H9 (cell line): ENCODE data around the gene LRRIQ4. TPM values are rescaled to one million over a fixed set of nuclear protein-coding genes. Genes with fewer than 3 reads are reported as not detected.

ENCODE experiments used
- DNase-seq: peaks from one replicate; pipeline ENCODE4 v3.0.0-alpha.2; 2017
- H2AFZ ChIP-seq: one replicate; pipeline ENCODE4 v1.6.1; 2013; ENCODE audit warnings: mild to moderate bottlenecking, low read length, control low read depth, moderate library complexity
- H2AK5ac ChIP-seq: 2 replicates; pipeline ENCODE4 v1.6.1; 2013; ENCODE audit warnings: low read length, control low read depth, mixed read lengths; ENCODE audit not compliant: insufficient read length
- H2BK120ac ChIP-seq: one replicate; pipeline ENCODE4 v1.6.1; 2013; ENCODE audit warnings: low read depth, mild to moderate bottlenecking, low read length, control low read depth, inconsistent platforms; ENCODE audit not compliant: poor library complexity, severe bottlenecking
- H2BK12ac ChIP-seq: 2 replicates; pipeline ENCODE4 v1.6.1; 2013; ENCODE audit warnings: low read length, control low read depth, mixed read lengths, low read depth; ENCODE audit not compliant: insufficient read length
- H2BK15ac ChIP-seq: 2 replicates; pipeline ENCODE4 v1.6.1; 2013; ENCODE audit warnings: low read depth, low read length, control low read depth
- H2BK20ac ChIP-seq: one replicate; pipeline ENCODE4 v1.6.1; 2013; ENCODE audit warnings: low read depth, mild to moderate bottlenecking, low read length, control low read depth, inconsistent platforms; ENCODE audit not compliant: poor library complexity, severe bottlenecking
- H2BK5ac ChIP-seq: 2 replicates; pipeline ENCODE4 v1.6.1; 2013; ENCODE audit warnings: low read length, control low read depth, mixed read lengths; ENCODE audit not compliant: insufficient read length
- H3K14ac ChIP-seq: 2 replicates; pipeline ENCODE4 v1.6.1; 2013; ENCODE audit warnings: low read length, control low read depth; ENCODE audit not compliant: insufficient read depth
- H3K18ac ChIP-seq: 2 replicates; pipeline ENCODE4 v1.6.1; 2013; ENCODE audit warnings: low read depth, mild to moderate bottlenecking, mixed read lengths, low read length, control low read depth; ENCODE audit not compliant: insufficient read length
- H3K23ac ChIP-seq: 2 replicates; pipeline ENCODE4 v1.6.1; 2013; ENCODE audit warnings: low read length, control low read depth, mixed read lengths, low read depth; ENCODE audit not compliant: insufficient read length
- H3K23me2 ChIP-seq: 2 replicates; pipeline ENCODE4 v1.6.1; 2013; ENCODE audit warnings: low read depth, mild to moderate bottlenecking, mixed read lengths, low read length, control low read depth; ENCODE audit not compliant: insufficient read length, poor library complexity, severe bottlenecking
- H3K27ac ChIP-seq: 2 replicates; pipeline ENCODE4 v1.5.1; 2013; ENCODE audit warnings: low read length, control low read depth, mixed read lengths, low read depth; ENCODE audit not compliant: insufficient read length
- H3K27me3 ChIP-seq: 2 replicates; pipeline ENCODE4 v1.6.1; 2013; ENCODE audit warnings: low read length, control low read depth, inconsistent platforms; ENCODE audit not compliant: insufficient read depth
- H3K4ac ChIP-seq: 2 replicates; pipeline ENCODE4 v1.6.1; 2013; ENCODE audit warnings: low read depth, mild to moderate bottlenecking, control low read depth, inconsistent platforms, low read length, moderate library complexity
- H3K4me1 ChIP-seq: 2 replicates; pipeline ENCODE4 v1.6.1; 2013; ENCODE audit warnings: low read length, control low read depth, inconsistent platforms; ENCODE audit not compliant: insufficient read depth
- H3K4me2 ChIP-seq: 2 replicates; pipeline ENCODE4 v1.6.1; 2013; ENCODE audit warnings: low read length, control low read depth, mixed read lengths; ENCODE audit not compliant: insufficient read length, insufficient read depth
- H3K56ac ChIP-seq: 2 replicates; pipeline ENCODE4 v1.6.1; 2013; ENCODE audit warnings: low read depth, mild to moderate bottlenecking, mixed read lengths, low read length, control low read depth; ENCODE audit not compliant: insufficient read length
- H3K79me1 ChIP-seq: 2 replicates; pipeline ENCODE4 v1.6.1; 2013; ENCODE audit warnings: low read depth, mild to moderate bottlenecking, moderate library complexity, low read length, control low read depth, inconsistent platforms; ENCODE audit not compliant: insufficient read depth, poor library complexity, severe bottlenecking
- H3K79me2 ChIP-seq: 2 replicates; pipeline ENCODE4 v1.6.1; 2013; ENCODE audit warnings: low read length, control low read depth, inconsistent platforms; ENCODE audit not compliant: insufficient read depth
- H3K9ac ChIP-seq: 2 replicates; pipeline ENCODE4 v1.6.1; 2013; ENCODE audit warnings: low read length, control low read depth, mixed read lengths; ENCODE audit not compliant: insufficient read length; ENCODE audit errors: extremely low read depth
- H3K9me3 ChIP-seq: one replicate; pipeline ENCODE4 v1.6.1; 2013; ENCODE audit warnings: low read depth, low read length, inconsistent platforms; ENCODE audit not compliant: control insufficient read depth
- H3T11ph ChIP-seq: one replicate; pipeline ENCODE4 v1.6.1; 2013; ENCODE audit warnings: mild to moderate bottlenecking, low read length, control low read depth, inconsistent platforms
- H4K20me1 ChIP-seq: one replicate; pipeline ENCODE4 v1.6.1; 2013; ENCODE audit not compliant: control insufficient read depth, insufficient read length, insufficient read depth
- H4K5ac ChIP-seq: 2 replicates; pipeline ENCODE4 v1.6.1; 2013; ENCODE audit warnings: low read depth, mild to moderate bottlenecking, mixed read lengths, low read length, control low read depth; ENCODE audit not compliant: insufficient read length
- H4K8ac ChIP-seq: replicated peaks from 2 replicates; pipeline ENCODE4 v1.6.1; 2013; ENCODE audit warnings: low read length, control low read depth, mixed read lengths, low read depth; ENCODE audit not compliant: insufficient read length
- H4K91ac ChIP-seq: 2 replicates; pipeline ENCODE4 v1.6.1; 2013; ENCODE audit warnings: low read depth, mild to moderate bottlenecking, moderate library complexity, mixed read lengths, low read length, control low read depth; ENCODE audit not compliant: insufficient read length
- H3K27ac Mint-ChIP-seq, 3 experiments: 2 replicates in 2 of 3; 3 replicates in 1 of 3; pipeline ENCODE4 v1.8.0; 2020 to 2021; ENCODE audit warnings: mixed read lengths in 3 of 3, mild to moderate bottlenecking in 1 of 3, moderate library complexity in 1 of 3
- H3K27me3 Mint-ChIP-seq: 2 replicates; pipeline ENCODE4 v1.8.0; 2021; ENCODE audit warnings: low read depth, mild to moderate bottlenecking, moderate library complexity, mixed read lengths
- H3K36me3 Mint-ChIP-seq, 3 experiments: 2 replicates in 2 of 3; 3 replicates in 1 of 3; pipeline ENCODE4 v1.8.0; 2020 to 2021; ENCODE audit warnings: low read depth in 3 of 3, mixed read lengths in 3 of 3; ENCODE audit not compliant: insufficient read depth in 1 of 3
- H3K4me1 Mint-ChIP-seq, 2 experiments: 2 replicates each; pipeline ENCODE4 v1.8.0; 2020; ENCODE audit warnings: mixed read lengths in 2 of 2
- H3K4me3 Mint-ChIP-seq, 2 experiments: 2 replicates in 1 of 2; 3 replicates in 1 of 2; pipeline ENCODE4 v1.8.0; 2020 to 2021; ENCODE audit warnings: mild to moderate bottlenecking in 2 of 2, mixed read lengths in 2 of 2, moderate library complexity in 1 of 2
- H3K9me3 Mint-ChIP-seq, 2 experiments: 2 replicates in 1 of 2; 3 replicates in 1 of 2; pipeline ENCODE4 v1.8.0; 2020; ENCODE audit warnings: mild to moderate bottlenecking in 2 of 2, mixed read lengths in 2 of 2, moderate library complexity in 1 of 2
- CTCF ChIP-seq: fragments of 200-600 bp; sonication (generic); conservative IDR thresholded peaks from 3 replicates; pipeline ENCODE4 v1.8.0; 2021; ENCODE audit warnings: antibody characterized with exemption, mild to moderate bottlenecking
- total RNA-seq: library from RNA; stranded (reverse); gene quantifications from 2 replicates; pipeline ENCODE4 v1.2.1, GENCODE V29; 2021

LRRIQ4 gene
- total RNA-seq, 1 experiment from 2014 or later: not detected

DNA sequence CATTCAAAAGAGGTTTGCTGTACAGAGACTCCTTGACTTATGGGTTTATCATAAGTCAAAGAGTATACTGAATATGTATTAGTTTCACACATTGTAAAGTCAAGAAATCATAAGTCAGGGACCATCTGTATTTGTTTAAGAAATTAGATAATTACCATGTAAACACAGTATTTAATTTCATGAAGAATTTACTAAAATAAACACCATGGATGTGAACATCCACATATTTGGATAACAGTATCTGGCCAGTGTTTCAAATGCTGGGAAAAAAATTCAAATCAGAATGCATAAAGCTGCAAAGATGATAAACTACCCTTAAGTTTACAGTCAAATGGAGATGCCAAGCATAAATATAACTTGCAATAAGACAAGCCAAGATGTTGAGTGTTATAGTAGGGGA, 22.5 kb upstream of the LRRIQ4 start:
- Histone ChIP-seq H3K79me1 (no peaks in the 10 kb centered on the region), H4K91ac (no peak overlapping the region), H3K14ac (no peak overlapping the region), H3K18ac (no peak overlapping the region), H3K4ac (no peak overlapping the region), H2BK120ac (no peak overlapping the region), H3K27me3 (no peaks in the 10 kb centered on the region), H4K8ac (no peak overlapping the region), H2BK15ac (no peak overlapping the region), H2BK12ac (no peak overlapping the region), H3K9ac (no peak overlapping the region), H4K5ac (no peak overlapping the region), H3K23me2 (no peaks in the 10 kb centered on the region), H2AFZ (no peak overlapping the region), H3K9me3 (no peaks in the 10 kb centered on the region), H3K4me1 (no peaks in the 10 kb centered on the region), H2AK5ac (no peak overlapping the region), H3T11ph (no peak overlapping the region), H3K79me2 (no peaks in the 10 kb centered on the region), H3K4me2 (no peak overlapping the region), H3K27ac (no peak overlapping the region), H2BK20ac (no peak overlapping the region), H2BK5ac (no peak overlapping the region), H4K20me1 (no peaks in the 10 kb centered on the region), H3K56ac (no peak overlapping the region), H3K23ac (no peak overlapping the region)
- Mint-ChIP-seq H3K4me3 (no peak overlapping the region), H3K27ac (no peak overlapping the region), H3K27me3 (no peaks in the 10 kb centered on the region), H3K36me3 (peaks cover 11 to 32% (median 30%) of the 10 kb centered on the region in 3 experiments; a peak in 6 of 7 replicates), H3K4me1 (peaks cover 0 to 8% of the 10 kb centered on the region in 2 experiments; a peak in 2 of 4 replicates), H3K9me3 (no peaks in the 10 kb centered on the region)
- DNase-seq: no peak
- TF ChIP-seq CTCF: no peak
